ENCODE results near the gene APOBEC3B.

The APOBEC3B gene

DNA sequence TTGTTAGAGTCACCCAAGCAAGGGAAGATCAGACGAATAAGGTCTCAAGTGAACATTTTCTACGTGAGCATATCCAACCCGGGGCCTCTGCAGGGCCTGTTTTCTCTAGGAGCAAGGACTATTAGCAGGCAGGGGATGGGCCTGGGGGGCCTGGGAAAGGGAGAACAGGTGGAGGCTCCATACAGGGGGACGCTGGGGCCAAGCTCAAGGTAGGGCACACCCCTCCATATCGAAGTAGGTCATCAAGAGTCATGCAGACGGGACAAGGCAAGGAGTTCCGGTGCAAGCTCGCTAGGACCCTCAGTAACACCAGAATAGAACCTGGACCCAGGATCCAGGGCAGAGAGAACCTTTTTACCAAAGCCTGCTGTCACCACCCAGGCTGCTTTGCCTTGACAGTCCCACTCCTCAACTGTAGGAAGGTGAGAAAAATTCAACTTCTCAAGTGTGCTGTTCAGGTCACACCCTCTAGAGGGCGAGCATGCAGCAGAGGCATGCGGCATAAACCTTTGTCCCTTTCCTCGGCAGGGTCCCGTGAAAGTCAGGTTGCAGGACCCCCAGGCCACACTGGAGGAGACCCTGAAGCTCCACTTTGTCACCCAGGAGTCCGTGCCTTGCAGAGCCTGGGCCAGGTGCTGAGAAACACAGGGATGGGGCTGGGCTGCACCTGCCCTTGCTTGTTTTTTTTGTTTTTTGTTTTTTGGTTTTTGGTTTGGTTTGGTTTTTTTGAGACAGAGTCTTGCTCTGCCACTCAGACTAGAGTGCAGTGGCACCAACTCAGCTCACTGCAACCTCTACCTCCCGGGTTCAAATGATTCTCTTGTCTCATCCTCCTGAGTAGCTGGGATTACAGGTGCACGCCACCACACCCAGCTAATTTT, 8.6 kb upstream of the APOBEC3B start:
- TF ChIP-seq, protein P1, sequence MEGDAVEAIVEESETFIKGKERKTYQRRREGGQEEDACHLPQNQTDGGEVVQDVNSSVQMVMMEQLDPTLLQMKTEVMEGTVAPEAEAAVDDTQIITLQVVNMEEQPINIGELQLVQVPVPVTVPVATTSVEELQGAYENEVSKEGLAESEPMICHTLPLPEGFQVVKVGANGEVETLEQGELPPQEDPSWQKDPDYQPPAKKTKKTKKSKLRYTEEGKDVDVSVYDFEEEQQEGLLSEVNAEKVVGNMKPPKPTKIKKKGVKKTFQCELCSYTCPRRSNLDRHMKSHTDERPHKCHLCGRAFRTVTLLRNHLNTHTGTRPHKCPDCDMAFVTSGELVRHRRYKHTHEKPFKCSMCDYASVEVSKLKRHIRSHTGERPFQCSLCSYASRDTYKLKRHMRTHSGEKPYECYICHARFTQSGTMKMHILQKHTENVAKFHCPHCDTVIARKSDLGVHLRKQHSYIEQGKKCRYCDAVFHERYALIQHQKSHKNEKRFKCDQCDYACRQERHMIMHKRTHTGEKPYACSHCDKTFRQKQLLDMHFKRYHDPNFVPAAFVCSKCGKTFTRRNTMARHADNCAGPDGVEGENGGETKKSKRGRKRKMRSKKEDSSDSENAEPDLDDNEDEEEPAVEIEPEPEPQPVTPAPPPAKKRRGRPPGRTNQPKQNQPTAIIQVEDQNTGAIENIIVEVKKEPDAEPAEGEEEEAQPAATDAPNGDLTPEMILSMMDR (IDR thresholded peaks at IDR 0.05) = peak; percentile 82

DNA sequence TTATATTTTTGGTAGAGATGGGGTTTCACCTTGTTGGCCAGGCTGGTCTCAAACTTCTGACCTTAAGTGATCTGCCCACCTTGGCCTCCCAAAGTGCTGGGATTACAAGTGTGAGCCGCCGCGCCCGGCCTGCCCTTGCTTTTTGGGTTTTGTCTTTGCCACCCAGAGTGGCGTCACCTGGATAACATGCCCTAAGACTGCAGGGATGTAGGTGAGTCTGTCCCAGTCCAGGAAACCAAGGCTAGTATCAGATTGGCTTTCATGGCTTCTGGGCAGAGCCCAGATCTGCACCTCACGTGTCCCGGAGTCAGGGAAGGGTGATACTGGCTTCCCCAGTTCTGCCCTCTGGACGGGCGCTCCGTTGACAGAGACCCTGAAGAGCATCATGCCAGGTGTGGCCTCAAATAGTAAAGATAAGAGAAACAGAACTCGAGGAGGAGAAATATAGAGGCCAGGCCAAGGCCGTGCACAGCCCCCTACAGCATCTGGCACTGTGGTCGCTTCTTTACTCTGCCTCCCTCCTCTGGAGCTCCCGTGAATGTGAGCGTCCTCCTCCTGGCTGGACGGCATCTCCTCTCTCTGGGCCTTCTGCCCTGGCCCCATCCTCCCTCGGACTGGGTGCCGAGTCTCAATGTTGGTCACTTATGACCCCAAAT, 7.8 kb upstream of the APOBEC3B start:
- TF ChIP-seq, protein P1 (IDR thresholded peaks at IDR 0.05) = no peak

DNA sequence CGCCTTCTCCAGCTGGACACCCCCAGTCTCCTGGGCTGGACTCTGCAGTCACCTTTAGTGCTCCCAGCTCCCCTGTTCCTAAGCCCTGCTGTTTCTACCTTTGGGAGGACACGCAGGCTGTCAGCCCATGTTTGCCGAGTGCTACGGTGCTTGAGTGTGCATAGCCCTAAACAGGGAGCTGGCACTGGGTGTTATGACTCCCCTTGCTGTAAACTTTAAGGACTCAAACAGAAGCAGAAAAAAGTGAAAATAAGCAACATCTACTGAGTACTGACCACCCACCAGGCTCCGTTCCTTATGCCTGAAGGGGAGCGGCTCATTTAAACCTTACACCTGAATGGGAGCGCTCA, 7.3 kb upstream of the APOBEC3B start:
- TF ChIP-seq, protein P1 (IDR thresholded peaks at IDR 0.05) = no peak

DNA sequence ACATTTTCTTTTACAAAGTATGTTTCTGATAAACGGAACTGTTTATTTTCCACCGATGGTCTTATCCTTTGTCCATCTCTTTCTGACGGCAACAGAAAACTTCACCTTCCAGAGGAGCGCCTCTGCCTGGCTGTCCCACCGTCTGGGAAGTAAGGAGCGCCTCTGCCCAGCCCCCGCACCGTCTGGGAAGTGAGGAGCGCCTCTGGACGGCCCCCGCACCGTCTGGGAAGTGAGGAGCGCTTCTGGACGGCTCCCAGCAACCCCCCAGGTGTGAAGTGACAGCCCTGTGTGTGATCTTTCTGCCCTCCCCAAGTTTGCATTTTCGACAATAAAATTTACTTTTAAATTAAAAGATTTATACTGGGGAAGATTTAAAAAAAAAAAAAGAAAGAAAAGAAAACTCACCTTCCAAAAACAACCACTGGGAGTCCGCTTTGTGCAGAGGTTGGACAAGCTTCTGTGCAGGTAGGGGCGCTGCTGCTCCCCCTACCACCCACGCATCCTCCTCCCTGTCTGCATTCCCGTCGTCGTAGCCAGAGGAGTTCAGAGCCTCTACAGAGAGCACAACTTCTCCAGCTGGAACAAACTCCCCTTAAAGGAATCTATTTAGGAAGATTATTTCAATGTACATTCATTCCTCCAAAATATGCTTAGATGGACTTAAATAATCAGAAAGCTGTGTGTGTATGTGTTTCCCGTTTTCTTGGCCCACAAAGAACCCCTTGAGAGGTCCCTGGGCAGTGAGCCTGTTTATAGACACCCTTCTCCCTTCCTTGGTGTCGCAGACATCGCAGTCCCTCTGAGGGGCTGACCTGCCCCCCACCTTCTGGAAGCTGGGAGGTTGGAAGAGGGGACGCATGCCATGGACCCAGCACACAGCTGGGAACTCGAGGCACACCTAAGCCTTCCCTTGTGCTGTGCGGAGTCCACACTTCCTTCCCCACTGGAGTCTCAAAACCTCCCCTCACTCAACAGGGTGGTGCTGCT, 849 bp upstream of the APOBEC3B start:
- TF ChIP-seq, protein P1 (IDR thresholded peaks at IDR 0.05) = no peak

DNA sequence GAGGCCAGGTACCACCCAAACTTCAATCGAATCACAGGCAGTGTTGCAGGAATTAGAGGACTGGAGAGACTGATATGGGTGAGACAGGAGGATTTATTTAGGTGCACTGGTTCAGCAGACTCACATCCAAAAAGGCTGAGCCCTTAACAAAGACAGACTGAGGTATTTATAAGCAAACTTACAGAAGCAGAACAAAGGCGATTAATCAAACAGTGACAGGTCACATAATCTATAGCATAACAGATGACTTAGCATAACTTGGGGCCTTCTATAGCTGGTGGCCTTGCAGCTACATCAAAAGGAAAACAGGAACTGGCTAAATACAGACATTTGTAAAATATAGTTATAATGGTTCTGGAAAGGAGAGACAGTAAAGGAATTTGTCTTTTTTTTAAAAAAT, 2.1 kb downstream of the APOBEC3B start:
- TF ChIP-seq, protein P1 (IDR thresholded peaks at IDR 0.05) = no peak

DNA sequence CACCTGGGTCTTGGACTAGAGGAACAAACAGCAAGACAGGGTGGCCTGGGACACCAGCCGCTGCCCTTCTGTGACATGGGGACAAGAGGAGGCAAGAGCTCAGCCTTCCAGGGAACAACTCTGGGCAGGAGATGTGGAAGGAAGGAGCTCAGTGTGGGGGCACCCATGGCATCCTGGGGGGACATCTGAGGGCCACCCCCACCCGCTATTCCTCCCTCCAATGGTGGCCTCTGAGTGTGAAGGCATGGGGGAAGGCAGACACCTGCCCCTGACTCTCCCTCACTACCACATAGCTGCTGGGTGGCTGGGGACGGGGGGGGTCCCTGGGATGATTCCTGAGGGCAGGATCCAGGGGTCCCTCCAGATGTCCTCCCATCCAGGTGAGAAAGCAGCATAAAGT, 4.5 kb downstream of the APOBEC3B start:
- TF ChIP-seq, protein P1 (IDR thresholded peaks at IDR 0.05) = no peak

Measured in LNCAP (cell line).